Large intestine (tissue), 3 donors: Measurements from ENCODE around the gene CHCHD10. TPM values are rescaled to one million over a fixed set of nuclear protein-coding genes. Genes with fewer than 3 reads are reported as not detected.

Source experiments
- DNase-seq, 2 donors: peaks; one replicate each; pipeline versions ENCODE4 v3.0.0 to v3.0.0-alpha.2; 2013
- H3K27ac ChIP-seq: one replicate; pipeline ENCODE4 v1.5.1; 2013; ENCODE audit warnings: low read length
- H3K27me3 ChIP-seq: 2 replicates; pipeline ENCODE4 v1.6.1; 2013; ENCODE audit warnings: low read length; ENCODE audit not compliant: control insufficient read depth, insufficient read depth
- H3K36me3 ChIP-seq: 2 replicates; pipeline ENCODE4 v1.6.1; 2013; ENCODE audit warnings: low read length; ENCODE audit not compliant: control insufficient read depth, insufficient read depth
- H3K4me1 ChIP-seq: one replicate; pipeline ENCODE4 v1.6.1; 2013; ENCODE audit warnings: low read length; ENCODE audit not compliant: control insufficient read depth, insufficient read depth
- H3K4me3 ChIP-seq: one replicate; pipeline ENCODE4 v1.5.1; 2013; ENCODE audit warnings: low read length
- H3K9me3 ChIP-seq: one replicate; pipeline ENCODE4 v1.6.1; 2013; ENCODE audit warnings: mild to moderate bottlenecking, low read depth, low read length, moderate library complexity; ENCODE audit not compliant: control insufficient read depth
- WGBS: methylation state at CpG from one replicate; pipeline ENCODE4 v1.1.5; 2013; ENCODE audit warnings: low lambda C conversion rate; ENCODE audit not compliant: insufficient coverage; 5-methylcytosine and 5-hydroxymethylcytosine counted together
- polyA plus RNA-seq: library from polyadenylated mRNA; unstranded; fragments of 120-200 nt; gene quantifications from one replicate; pipeline ENCODE4 v1.2.1, GENCODE V29; 2013

CHCHD10 gene
- polyA plus RNA-seq, 1 donor = 88.2 TPM

DNA sequence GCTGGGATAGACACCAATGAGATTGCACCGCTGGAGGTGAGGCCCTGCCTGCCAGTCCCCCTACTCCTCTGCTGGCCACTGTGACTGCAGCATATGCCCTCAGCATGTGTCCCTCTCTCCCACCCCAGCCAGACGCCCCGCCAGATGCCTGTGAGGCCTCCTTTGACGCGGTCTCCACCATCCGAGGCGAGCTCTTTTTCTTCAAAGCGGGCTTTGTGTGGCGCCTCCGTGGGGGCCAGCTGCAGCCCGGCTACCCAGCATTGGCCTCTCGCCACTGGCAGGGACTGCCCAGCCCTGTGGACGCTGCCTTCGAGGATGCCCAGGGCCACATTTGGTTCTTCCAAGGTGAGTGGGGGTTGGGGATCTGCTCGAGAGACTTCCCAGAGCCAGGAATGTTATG lies 13.3 kb upstream of the CHCHD10 start:
- WGBS = no CpG with 5 or more reads among the region's 15 CpGs
- H3K4me1 ChIP-seq = peaks cover 57% of the 10 kb centered on the region
- no peaks in the 10 kb centered on the region for H3K36me3 ChIP-seq
- H3K27ac ChIP-seq = peak overlapping the region; percentile 66
- H3K27me3 ChIP-seq = no peaks in the 10 kb centered on the region
- DNase-seq = no peak
- no peaks in the 10 kb centered on the region for H3K9me3 ChIP-seq
- H3K4me3 ChIP-seq = no peak overlapping the region

DNA sequence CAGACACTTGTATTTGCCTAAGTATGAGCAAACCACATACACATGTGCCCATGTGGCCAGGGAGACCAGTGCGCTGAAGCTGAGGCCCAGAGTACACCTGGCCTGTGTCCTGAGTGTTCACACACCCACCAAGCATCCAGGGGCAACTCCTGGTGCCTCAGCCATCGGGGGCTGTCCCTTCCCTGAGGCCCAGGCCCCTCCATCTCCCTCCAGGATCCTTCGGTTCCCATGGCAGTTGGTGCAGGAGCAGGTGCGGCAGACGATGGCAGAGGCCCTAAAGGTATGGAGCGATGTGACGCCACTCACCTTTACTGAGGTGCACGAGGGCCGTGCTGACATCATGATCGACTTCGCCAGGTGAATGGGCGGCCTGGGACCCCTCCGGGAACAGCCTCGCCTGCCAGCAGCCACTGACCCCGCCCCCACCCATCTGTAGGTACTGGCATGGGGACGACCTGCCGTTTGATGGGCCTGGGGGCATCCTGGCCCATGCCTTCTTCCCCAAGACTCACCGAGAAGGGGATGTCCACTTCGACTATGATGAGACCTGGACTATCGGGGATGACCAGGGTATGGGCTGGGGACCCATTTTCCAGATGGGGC lies 12.5 kb upstream of the CHCHD10 start:
- Histone ChIP-seq H3K27me3 (no peaks in the 10 kb centered on the region), H3K4me1 (peaks cover 57% of the 10 kb centered on the region), H3K27ac (no peak overlapping the region), H3K9me3 (no peaks in the 10 kb centered on the region), H3K4me3 (no peak overlapping the region), H3K36me3 (no peaks in the 10 kb centered on the region)
- 80% methylated on average over 1 of the region's 20 CpGs for WGBS
- DNase-seq = no peak

DNA sequence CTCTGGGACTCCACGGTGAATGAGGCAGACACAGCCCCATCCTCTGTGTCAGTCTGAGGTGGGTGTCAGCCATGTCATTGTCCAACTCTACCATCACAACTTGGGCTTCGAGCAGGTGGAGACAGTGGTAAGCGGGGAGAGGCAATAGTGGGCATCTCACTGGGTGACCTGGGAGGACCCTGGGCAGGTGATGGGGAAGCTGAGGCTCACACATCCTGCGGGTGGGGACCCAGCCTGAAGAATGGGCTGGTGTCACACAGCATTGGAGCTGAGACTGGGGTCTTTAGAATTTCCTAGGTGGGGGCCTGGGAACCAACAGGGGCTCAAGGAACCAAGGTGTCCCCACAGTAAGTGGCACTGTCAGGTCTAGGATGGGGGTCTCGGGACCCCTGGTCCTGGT lies 12.0 kb upstream of the CHCHD10 start:
- H3K4me3 ChIP-seq = no peak overlapping the region
- WGBS = no CpG with 5 or more reads among the region's 5 CpGs
- no peak for DNase-seq
- no peak overlapping the region for H3K27ac ChIP-seq
- peaks cover 63% of the 10 kb centered on the region for H3K4me1 ChIP-seq
- H3K36me3 ChIP-seq = no peaks in the 10 kb centered on the region
- H3K9me3 ChIP-seq = no peaks in the 10 kb centered on the region
- no peaks in the 10 kb centered on the region for H3K27me3 ChIP-seq

DNA sequence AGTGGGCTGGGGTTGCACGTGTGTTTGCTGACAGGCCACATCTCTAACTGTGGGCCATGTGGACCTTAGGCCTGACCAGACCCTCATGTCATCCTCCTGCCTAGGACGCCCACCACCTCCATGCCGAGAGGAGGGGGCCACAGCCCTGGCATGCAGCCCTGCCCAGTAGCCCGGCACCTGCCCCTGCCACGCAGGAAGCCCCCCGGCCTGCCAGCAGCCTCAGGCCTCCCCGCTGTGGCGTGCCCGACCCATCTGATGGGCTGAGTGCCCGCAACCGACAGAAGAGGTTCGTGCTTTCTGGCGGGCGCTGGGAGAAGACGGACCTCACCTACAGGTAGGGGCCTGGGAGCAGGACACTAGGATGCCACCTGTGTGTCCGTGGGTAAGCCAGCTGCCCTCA lies 11.3 kb upstream of the CHCHD10 start:
- H3K27ac ChIP-seq = peak overlapping the region; percentile 44
- no peak overlapping the region for H3K4me3 ChIP-seq
- no CpG with 5 or more reads among the region's 16 CpGs for WGBS
- H3K9me3 ChIP-seq = no peaks in the 10 kb centered on the region
- no peaks in the 10 kb centered on the region for H3K27me3 ChIP-seq
- no peaks in the 10 kb centered on the region for H3K36me3 ChIP-seq
- DNase-seq = no peak
- H3K4me1 ChIP-seq = peaks cover 63% of the 10 kb centered on the region

DNA sequence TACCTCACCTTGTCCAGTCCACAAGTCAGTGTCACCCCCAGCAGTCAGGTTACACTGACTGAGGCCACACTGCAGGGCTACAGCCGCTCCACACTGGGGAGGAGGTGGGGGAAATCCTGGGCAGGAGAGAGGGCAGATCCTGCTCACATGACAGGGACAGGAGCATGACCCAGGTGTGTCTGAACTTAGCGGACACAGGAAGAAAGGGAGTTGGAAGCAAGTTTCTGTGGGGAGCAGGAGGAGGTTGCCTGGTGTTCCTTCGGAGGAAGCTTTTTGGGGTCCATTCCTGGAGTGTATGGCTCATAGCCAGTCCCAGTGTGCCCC lies 10.8 kb upstream of the CHCHD10 start:
- H3K4me1 ChIP-seq = peaks cover 63% of the 10 kb centered on the region
- H3K36me3 ChIP-seq = no peaks in the 10 kb centered on the region
- no peaks in the 10 kb centered on the region for H3K9me3 ChIP-seq
- H3K4me3 ChIP-seq = no peak overlapping the region
- no CpG with 5 or more reads among the region's 3 CpGs for WGBS
- no peaks in the 10 kb centered on the region for H3K27me3 ChIP-seq
- peak; percentile 69 to 75 for DNase-seq
- H3K27ac ChIP-seq = peak overlapping the region; percentile 44

DNA sequence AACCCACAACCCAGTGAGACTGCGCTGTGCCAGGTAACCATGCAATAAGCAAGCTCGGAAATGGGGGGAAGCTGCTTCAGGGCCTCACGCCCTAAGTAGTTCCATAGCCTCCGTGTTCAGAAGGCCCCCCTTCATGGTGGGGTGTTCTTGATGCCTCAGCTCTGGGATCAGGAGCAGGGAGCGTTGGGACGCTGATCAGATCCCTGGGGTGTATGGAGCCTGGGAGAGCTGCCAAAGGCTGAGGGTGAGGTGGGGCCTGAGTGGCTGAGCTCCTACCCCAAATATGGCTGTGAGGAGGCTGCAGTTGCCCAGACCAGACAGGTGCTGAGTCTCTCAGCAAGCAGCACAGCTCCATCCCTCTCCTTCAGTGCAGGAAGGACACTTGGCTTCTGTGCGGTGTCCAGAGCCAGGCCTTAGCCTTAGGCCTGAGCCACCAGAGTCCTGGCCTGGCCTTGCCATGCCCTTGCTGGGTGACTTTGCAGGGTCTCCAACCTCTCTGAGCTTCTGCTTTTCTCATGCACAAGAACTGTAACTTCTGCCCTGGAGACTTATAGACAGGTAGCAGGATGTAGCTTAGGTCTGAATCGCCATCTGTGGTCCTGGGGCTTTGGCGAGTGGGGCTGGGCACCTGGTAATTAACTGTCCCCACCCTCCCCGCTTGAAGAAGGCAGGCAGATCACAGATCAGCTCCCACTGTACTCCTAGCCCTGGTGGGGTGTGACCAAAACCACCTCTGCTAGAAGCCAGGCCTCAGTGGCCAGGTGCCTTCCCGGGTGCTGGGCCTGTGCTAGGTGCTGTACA lies 10.2 kb upstream of the CHCHD10 start:
- H3K4me1 ChIP-seq = peaks cover 63% of the 10 kb centered on the region
- 100% methylated on average over 1 of the region's 11 CpGs for whole genome bisulfite sequencing
- DNase-seq = no peak

DNA sequence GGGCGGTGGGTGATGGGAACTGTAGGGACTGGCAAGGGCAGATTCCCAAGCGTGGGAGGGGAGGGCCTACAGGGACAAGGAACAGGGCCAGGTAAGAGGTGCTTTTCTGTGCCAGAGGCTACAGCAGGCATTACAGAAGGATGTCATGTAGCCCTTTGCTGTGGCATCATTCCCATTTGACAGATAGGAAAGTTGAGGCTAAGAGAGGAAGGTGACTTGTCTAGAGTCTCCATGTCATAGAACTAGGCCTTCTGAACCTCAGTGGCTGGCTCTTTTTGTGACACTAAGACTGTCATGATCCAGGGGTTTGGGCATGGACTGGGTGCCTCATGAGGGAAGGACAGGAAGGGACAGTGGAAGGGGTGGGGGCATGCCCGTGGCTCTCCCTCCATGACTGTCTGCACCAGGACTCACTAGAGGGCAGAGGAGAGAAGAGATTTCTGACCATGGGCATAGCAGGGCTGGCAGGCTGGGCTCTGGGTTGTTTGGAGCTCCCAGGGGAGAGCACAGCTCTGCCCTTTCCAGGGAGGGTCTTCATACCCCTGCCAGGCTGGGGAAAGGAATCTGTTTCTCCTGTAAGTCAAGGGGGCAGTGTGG lies 8.1 kb upstream of the CHCHD10 start:
- WGBS = no CpG with 5 or more reads among the region's 3 CpGs
- Histone ChIP-seq H3K36me3 (no peaks in the 10 kb centered on the region), H3K27me3 (peaks cover 2% of the 10 kb centered on the region), H3K4me3 (no peak overlapping the region), H3K27ac (no peak overlapping the region), H3K9me3 (no peaks in the 10 kb centered on the region), H3K4me1 (peaks cover 48% of the 10 kb centered on the region)
- no peak for DNase-seq

More for the DNA sequence above, 10.2 kb upstream of the CHCHD10 start:
- no peak overlapping the region for H3K4me3 ChIP-seq
- H3K9me3 ChIP-seq = no peaks in the 10 kb centered on the region
- H3K27ac ChIP-seq = peak overlapping the region; percentile 2
- no peaks in the 10 kb centered on the region for H3K36me3 ChIP-seq
- H3K27me3 ChIP-seq = peaks cover 2% of the 10 kb centered on the region

DNA sequence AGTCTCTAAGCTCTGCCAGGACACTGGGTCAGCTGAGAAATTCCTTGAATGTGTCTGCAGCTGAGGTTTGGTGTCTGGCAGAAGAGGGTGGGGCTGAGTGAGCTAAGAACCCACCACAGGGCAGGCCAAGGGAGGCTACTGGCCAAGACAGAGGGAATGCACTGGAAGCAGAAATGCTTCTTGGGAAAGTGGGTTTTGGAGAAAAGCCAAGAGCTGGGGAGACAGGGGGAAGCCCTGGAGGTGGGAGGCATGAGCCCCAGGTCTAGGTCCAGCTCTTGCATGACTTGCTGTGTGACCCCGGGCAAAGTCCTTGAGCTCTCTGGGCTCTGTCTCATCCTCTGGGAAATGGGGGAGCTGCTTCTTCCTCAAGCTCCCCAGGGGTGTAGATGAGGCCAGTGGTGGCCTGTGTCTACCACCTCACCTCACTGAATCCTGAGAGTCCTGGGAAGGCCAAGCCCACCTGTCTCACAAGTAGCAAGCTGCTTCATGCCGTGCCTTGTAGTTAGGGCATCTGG lies 7.2 kb upstream of the CHCHD10 start:
- Histone ChIP-seq H3K27me3 (peaks cover 2% of the 10 kb centered on the region), H3K36me3 (no peaks in the 10 kb centered on the region), H3K27ac (no peak overlapping the region), H3K4me1 (peaks cover 43% of the 10 kb centered on the region), H3K4me3 (no peak overlapping the region), H3K9me3 (no peaks in the 10 kb centered on the region)
- no peak for DNase-seq
- WGBS = no CpG with 5 or more reads among the region's 2 CpGs

DNA sequence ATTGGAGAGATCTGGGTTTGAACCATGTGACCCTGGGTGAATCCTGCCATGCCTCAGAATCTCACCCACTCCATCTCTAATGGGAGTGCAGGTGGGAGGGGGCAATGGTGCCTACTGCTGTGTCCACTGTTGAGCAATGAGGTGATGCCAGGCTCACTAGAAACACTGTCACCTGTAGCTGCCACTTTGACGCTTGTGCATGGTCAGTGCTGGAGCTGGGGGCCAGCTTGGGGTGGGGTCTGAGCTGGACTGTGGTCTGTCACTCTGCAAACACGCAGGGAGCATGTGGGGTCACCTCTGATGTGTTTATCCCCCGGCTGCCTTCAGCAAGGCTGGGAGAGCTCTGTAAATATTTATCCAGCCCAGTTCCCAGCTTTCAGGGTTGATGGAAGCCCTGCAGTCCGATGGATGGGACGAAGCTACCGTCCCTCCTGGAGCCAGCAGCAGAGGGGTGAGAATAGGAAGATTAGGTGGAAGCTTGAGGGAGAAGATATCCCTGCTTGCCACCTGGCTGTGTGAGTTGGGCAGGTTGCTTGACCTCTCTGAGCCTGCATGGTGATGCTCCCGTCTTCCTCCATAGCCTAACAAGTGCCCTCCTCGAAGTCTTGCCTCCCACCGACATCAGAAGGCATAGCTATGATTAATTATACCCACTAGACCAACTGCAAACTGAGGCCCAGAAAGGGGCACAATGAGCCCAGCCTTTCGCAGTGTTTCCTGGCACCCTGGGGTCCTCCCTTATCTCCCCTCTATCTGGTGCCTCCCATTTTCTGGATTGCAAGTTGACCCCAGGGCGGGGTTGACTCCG lies 6.5 kb upstream of the CHCHD10 start:
- DNase-seq = no peak

DNA sequence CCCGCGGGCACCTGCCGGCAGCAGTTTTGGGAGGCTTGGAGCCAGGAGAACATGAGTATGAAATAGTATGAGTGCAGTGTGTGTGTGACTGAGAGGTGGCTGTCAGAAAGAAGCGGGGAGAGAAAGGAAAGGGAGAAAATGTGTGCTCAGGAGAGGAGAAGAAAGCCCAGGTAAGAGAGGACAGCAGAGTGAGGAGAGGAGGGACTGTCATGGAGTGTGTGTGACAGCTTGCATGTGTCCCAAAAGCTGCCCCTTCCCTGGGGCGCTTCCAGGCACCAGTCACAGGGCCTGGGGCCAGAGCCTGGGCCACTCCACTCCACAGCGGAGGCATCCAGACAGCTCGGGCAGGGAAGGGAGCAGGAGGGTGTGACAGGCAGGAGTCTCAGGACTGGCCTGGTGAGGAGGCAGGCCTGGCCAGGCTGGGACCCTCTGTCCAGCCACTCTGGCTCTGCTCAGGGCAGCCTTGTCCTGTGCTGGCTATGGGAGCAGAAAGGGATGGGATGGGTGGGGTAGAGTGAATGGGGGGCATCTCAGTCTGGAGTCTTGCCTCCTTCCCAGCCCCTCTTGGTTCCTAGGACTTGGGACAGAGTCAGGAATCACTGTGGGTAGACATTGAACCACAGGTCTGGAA lies 5.8 kb upstream of the CHCHD10 start:
- H3K27ac ChIP-seq = no peak overlapping the region
- DNase-seq = no peak
- H3K36me3 ChIP-seq = no peaks in the 10 kb centered on the region
- peaks cover 2% of the 10 kb centered on the region for H3K27me3 ChIP-seq
- H3K4me3 ChIP-seq = peak overlapping the region; percentile 41
- no peaks in the 10 kb centered on the region for H3K9me3 ChIP-seq
- H3K4me1 ChIP-seq = peaks cover 46% of the 10 kb centered on the region
- WGBS = 42% methylated on average over 4 of the region's 7 CpGs

More for the DNA sequence above, 6.5 kb upstream of the CHCHD10 start:
- no CpG with 5 or more reads among the region's 12 CpGs for WGBS
- H3K27me3 ChIP-seq = peaks cover 2% of the 10 kb centered on the region
- H3K4me1 ChIP-seq = peaks cover 46% of the 10 kb centered on the region
- H3K36me3 ChIP-seq = no peaks in the 10 kb centered on the region
- no peak overlapping the region for H3K4me3 ChIP-seq
- H3K9me3 ChIP-seq = no peaks in the 10 kb centered on the region
- H3K27ac ChIP-seq = no peak overlapping the region
